Mucosa of descending colon (tissue), 3 donors: ENCODE measurements around the gene VPS35. TPM values are rescaled to one million over a fixed set of nuclear protein-coding genes. Genes with fewer than 3 reads are reported as not detected.

Experiments
- ATAC-seq: fragments of 200-7000 bp; cut with Tn5 transposase; one replicate; pipeline ENCODE4 v1.9.1; 2020; ENCODE audit warnings: mild to moderate bottlenecking, moderate library complexity
- DNase-seq, 3 donors: peaks; one replicate each; pipeline ENCODE4 v3.0.0-alpha.2; 2020
- H3K36me3 ChIP-seq: fragments of 200-600 bp; one replicate; pipeline ENCODE4 v1.8.0; 2021; ENCODE audit warnings: low read depth, mild to moderate bottlenecking
- H3K4me1 ChIP-seq: fragments of 200-600 bp; one replicate; pipeline ENCODE4 v1.8.0; 2021; ENCODE audit warnings: low read depth, mild to moderate bottlenecking
- H3K4me3 ChIP-seq: fragments of 200-600 bp; one replicate; pipeline ENCODE4 v1.8.0; 2021; ENCODE audit warnings: mild to moderate bottlenecking
- H3K9me3 ChIP-seq: fragments of 200-600 bp; one replicate; pipeline ENCODE4 v1.8.0; 2021; ENCODE audit warnings: mild to moderate bottlenecking
- intact Hi-C, 2 donors: fragments of 100-400 bp; cut with DNase I in 1 of 2; cut with micrococcal nuclease in 1 of 2; formaldehyde crosslinking; loops; one replicate each; pipeline versions ENCODE4 v1.11.0 to v1.11.1; 2022; cut with DNase I, micrococcal nuclease
- total RNA-seq, 3 donors: library from RNA; stranded (reverse); fragmentation: NEBNext Ultra II Directional in 2 of 3; extraction: Animal tissue kit (Norgen Biotek cat#: 25700) in 2 of 3; gene quantifications; one replicate each; pipeline versions ENCODE4 v1.2.1 to v1.2.4, GENCODE V29; 2021 to 2023
- TF ChIP-seq, protein P1 (sequence below): fragments of 200-600 bp; IDR thresholded peaks from one replicate; pipeline ENCODE4 v1.8.0; 2022; ENCODE audit warnings: antibody characterized with exemption, mild to moderate bottlenecking
- donor health status: DM: no; HTN: no; CAD: no; lungs with moderate emphysema.
- donor health status: DM: no; HTN: no; CAD: no.
- donor health status: DM: no; HTN: yes; CAD: no.

The VPS35 gene
- total RNA-seq, 3 donors from 2014 or later = 78.4 to 97.1 (median 84.8) TPM

DNA sequence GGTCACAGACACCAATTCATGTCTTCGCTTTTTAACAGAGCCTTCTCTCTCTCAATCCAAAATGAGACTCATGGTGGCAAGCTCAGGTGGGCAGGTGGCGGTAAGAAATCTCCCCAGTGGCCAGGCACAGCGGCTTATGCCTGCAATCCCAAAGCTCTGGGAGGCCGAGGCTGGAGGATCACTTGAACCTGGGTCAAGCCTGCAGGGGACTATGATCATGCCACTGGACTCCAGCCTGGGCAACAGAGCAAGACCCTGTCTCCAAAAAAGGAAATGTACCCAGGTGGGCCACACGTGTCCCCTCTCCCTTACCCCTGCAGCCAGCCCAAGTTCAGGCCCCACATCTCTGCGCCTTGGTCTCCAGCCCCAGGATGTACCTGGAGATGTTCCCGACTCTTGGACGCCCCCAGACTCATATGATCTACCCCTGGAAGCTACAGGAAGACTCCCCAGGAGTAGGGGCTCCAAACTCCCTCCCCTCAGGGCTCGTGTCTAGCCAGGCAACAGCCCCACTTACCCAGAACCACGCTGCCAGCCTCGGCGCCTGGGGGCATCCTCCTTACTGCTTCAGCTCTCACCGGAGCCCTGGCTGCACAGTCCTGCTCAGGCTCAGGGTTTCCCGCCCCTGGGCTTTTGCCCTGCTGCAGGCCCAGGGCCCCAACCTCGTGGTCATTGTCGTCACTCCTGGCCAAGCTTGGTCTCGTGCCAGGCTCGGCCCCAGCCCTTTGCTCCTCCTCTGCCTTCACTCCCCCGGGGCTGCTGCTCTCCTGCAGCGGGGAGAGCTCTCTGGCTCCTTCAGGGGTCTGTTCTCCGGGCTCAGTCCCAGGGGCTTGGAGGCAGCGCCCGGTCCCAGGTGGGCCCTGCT is 42.9 kb upstream of the VPS35 start:
- H3K9me3 ChIP-seq = no peaks in the 10 kb centered on the region
- TF ChIP-seq, protein P1, sequence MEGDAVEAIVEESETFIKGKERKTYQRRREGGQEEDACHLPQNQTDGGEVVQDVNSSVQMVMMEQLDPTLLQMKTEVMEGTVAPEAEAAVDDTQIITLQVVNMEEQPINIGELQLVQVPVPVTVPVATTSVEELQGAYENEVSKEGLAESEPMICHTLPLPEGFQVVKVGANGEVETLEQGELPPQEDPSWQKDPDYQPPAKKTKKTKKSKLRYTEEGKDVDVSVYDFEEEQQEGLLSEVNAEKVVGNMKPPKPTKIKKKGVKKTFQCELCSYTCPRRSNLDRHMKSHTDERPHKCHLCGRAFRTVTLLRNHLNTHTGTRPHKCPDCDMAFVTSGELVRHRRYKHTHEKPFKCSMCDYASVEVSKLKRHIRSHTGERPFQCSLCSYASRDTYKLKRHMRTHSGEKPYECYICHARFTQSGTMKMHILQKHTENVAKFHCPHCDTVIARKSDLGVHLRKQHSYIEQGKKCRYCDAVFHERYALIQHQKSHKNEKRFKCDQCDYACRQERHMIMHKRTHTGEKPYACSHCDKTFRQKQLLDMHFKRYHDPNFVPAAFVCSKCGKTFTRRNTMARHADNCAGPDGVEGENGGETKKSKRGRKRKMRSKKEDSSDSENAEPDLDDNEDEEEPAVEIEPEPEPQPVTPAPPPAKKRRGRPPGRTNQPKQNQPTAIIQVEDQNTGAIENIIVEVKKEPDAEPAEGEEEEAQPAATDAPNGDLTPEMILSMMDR = no peak
- DNase-seq (no peak), ATAC-seq (no peak)
- H3K4me3 ChIP-seq = no peak overlapping the region
- intact Hi-C loops = no loop called here
- no peaks in the 10 kb centered on the region for H3K36me3 ChIP-seq
- no peaks in the 10 kb centered on the region for H3K4me1 ChIP-seq

DNA sequence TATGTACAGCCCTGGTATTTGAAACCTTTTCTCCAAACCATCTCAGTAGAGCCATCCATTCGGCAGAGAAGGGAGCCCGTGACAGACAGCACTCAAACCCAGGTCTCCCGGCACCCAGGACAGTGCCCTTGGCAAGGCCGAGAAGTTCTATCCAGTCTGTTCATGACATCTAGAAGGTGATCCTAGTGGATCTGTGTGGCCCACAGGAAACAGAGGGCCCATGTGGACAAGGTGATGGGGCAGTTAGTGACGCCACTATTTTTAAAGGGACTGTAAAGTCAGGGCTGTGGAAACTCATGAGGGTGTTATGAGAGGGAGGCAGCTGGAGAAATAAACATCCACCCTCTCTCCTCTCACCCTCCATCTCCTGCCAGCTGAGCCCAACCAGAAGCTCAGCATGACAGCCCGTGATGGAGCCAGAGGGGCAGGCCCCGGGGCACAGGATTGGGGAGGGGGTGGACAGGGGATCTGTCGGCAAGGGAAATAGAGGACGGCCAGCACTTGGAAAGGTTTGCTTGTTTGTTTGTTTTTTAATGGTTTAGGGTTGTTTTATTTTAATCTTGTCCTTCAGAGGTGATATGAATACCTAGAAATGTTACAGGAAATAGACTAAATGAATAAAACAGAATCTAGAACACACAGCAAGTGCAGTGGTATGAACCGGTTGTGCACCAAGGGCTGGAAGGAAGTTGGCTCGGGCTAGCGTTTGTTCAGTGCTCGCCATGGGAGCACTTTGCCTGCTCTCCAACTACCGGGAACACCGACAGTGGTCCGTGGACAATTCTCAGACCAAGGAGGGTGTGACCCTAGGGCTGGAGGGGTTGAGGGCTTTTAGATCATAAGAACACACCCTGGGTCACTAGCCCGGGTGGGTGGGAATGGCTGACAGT is 42.1 kb upstream of the VPS35 start:
- H3K36me3 ChIP-seq = no peaks in the 10 kb centered on the region
- no peaks in the 10 kb centered on the region for H3K4me1 ChIP-seq
- intact Hi-C loops = no loop called here
- TF ChIP-seq, protein P1 = no peak
- no peak for DNase-seq
- ATAC-seq = no peak
- no peak overlapping the region for H3K4me3 ChIP-seq
- H3K9me3 ChIP-seq = no peaks in the 10 kb centered on the region

DNA sequence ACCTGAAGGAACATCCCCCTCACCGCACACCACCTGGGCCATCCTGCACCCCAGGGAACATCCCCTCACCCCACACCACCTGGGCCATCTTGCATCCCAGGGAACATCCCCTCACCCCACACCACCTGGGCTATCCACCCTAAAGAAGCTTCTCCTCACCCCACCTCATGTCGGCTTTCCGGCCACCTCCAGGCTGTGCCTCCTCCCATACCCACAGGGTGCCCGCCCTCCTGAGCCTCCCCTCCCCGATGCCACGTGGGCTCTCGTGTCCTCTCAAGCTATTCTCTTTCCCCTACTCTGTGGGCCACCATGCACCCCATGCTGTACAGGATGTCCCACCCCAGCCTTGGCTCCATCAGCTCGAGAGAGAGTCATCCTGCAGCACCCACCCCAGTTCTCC is 41.1 kb upstream of the VPS35 start:
- TF ChIP-seq, protein P1 = no peak
- Histone ChIP-seq H3K4me1 (no peaks in the 10 kb centered on the region), H3K4me3 (no peak overlapping the region), H3K9me3 (no peaks in the 10 kb centered on the region), H3K36me3 (no peaks in the 10 kb centered on the region)
- no peak for DNase-seq
- no peak for ATAC-seq
- intact Hi-C loops = no loop called here

DNA sequence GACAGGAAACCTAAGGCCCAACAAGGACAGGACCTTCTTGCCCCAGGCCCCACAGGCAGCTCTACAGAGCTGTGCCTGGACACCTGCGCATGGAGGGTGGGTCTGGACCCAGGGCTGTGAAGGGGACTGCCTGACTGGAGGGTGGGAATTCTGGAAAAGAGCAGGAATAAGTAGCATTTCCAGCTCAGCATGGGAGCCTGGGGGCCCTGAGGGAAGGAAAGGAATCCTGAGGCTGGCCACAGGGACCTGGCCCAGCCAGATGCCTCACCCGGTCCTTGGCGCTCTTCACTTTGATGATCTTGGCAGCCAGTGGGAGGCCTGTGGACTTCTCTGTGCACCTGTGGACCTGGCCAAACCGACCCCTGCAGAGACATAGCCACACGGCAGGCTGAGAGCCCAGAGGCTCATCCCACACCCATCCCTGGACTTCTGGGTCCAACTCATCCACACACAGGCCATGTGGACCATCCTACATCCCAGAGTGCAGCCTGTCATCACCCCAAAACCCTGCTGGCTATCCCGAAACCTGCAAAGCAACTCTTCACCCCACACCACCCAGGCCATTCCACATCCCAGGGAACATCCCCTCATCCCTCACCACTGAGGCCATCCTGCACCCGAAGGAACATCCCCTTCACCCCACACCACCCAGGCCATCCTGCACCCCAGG is 40.5 kb upstream of the VPS35 start:
- Histone ChIP-seq H3K9me3 (no peaks in the 10 kb centered on the region), H3K36me3 (no peaks in the 10 kb centered on the region)
- intact Hi-C loops = no loop called here

DNA sequence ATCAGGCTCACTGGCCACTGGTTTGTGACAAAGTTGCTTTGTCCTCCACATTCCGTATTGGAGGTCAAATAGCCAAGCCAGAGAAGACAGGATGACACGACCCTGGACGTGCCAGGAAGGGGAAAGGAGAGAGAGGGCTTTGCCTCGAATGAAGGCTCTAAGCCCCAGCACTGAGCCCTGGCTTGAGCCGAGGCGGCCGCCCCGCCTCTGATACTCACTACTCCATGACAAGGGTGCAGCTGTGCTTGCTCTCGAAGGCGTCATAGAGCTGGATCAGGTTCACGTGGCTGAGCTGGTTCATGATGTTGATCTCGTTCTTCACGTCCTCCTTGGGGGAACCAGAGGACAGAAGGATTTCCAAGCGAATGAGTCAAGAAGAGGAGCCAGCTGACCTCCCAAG is 39.8 kb upstream of the VPS35 start:
- ATAC-seq (no peak), DNase-seq (no peak)
- TF ChIP-seq, protein P1 = no peak
- no peaks in the 10 kb centered on the region for H3K4me1 ChIP-seq
- intact Hi-C loops = no loop called here
- no peaks in the 10 kb centered on the region for H3K36me3 ChIP-seq
- H3K9me3 ChIP-seq = no peaks in the 10 kb centered on the region
- H3K4me3 ChIP-seq = no peak overlapping the region

More for the DNA sequence above, 40.5 kb upstream of the VPS35 start:
- DNase-seq (no peak), ATAC-seq (no peak)
- no peak overlapping the region for H3K4me3 ChIP-seq
- H3K4me1 ChIP-seq = no peaks in the 10 kb centered on the region
- TF ChIP-seq, protein P1 = no peak
